Measurements from ENCODE around the gene ZNF776. TPM values are rescaled to one million over a fixed set of nuclear protein-coding genes. Genes with fewer than 3 reads are reported as not detected.
"Not testable (repeated sequence)": the region's sequence is repeated elsewhere in the genome, so short reads cannot be mapped to it uniquely, and the experiment has no call there.

ZNF776 gene
- total RNA-seq, 1 experiment from 2014 or later: 9.9 TPM

GRCh38 chr19:57786906-57787305 is 40.3 kb downstream of the ZNF776 start:
- peaks cover 7% of the 10 kb centered on the region for H3K9me3 Mint-ChIP-seq (ENCODE audit: unreplicated experiment)
- intact Hi-C loops (cut with micrococcal nuclease): no loop called here
- H3K36me3 Mint-ChIP-seq (ENCODE audit: insufficient read depth, unreplicated experiment): peaks cover 51% of the 10 kb centered on the region
- ChIA-PET POLR2A (interaction anchor here (0.6 kb wide), 2 partner anchors 28 to 245 kb away, joined by 3 to 4 read pairs; partner anchors contain the start of gene ZNF552), CTCF (no interaction called here)
- TF ChIP-seq, protein P1, sequence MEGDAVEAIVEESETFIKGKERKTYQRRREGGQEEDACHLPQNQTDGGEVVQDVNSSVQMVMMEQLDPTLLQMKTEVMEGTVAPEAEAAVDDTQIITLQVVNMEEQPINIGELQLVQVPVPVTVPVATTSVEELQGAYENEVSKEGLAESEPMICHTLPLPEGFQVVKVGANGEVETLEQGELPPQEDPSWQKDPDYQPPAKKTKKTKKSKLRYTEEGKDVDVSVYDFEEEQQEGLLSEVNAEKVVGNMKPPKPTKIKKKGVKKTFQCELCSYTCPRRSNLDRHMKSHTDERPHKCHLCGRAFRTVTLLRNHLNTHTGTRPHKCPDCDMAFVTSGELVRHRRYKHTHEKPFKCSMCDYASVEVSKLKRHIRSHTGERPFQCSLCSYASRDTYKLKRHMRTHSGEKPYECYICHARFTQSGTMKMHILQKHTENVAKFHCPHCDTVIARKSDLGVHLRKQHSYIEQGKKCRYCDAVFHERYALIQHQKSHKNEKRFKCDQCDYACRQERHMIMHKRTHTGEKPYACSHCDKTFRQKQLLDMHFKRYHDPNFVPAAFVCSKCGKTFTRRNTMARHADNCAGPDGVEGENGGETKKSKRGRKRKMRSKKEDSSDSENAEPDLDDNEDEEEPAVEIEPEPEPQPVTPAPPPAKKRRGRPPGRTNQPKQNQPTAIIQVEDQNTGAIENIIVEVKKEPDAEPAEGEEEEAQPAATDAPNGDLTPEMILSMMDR (IDR thresholded peaks at IDR 0.05; ENCODE audit: unreplicated experiment): no peak
- no peak overlapping the region for H3K4me3 Mint-ChIP-seq (ENCODE audit: unreplicated experiment)
- BruUV-seq (replicated peaks): no TSS peak
- peak overlapping the region; percentile 35 for H3K27ac Mint-ChIP-seq (ENCODE audit: low read depth, unreplicated experiment)
- no peaks in the 10 kb centered on the region for H3K27me3 Mint-ChIP-seq (ENCODE audit: insufficient read depth, unreplicated experiment)
- no peak for DNase-seq (ENCODE audit: unreplicated experiment)
- no peaks in the 10 kb centered on the region for H3K4me1 Mint-ChIP-seq (ENCODE audit: insufficient read depth, unreplicated experiment)

DNA sequence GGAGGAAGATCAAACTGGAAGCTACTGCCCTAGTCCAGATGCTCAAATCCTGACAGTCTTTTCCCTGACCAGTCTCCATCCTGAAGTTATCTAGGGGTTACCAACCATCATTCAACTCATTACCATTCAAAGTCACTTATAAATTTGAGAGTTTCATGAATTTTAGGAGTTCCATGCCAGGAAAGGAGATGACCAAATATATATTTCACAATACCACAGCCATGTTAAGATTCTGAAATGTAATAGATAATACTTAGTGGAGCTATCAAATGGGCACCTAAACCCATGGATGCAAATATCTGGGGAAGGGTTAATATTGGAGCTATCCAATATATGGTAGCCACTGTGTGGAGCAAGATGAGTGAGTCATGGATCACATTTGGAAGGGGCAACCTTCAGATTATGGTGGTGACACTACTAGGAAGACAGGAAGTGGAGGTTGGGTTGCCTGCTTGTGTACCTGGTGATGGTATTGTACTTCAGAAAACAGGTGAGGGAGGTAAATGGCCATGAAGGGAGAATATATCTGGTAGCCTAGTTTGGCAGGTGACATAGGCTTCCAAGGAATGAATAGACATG is 41.6 kb downstream of the ZNF776 start:
- H3K9me3 Mint-ChIP-seq (ENCODE audit: unreplicated experiment): peaks cover 7% of the 10 kb centered on the region
- H3K4me1 Mint-ChIP-seq (ENCODE audit: insufficient read depth, unreplicated experiment): no peaks in the 10 kb centered on the region
- TF ChIP-seq, protein P1 (IDR thresholded peaks at IDR 0.05; ENCODE audit: unreplicated experiment): no peak
- H3K27ac Mint-ChIP-seq (ENCODE audit: low read depth, unreplicated experiment): peak overlapping the region; percentile 44
- ChIA-PET POLR2A (interaction anchor here (1.0 to 1.3 kb wide), 2 partner anchors 16 to 19 kb away, joined by 3 to 4 read pairs; partner anchors contain the start of gene ZNF586), CTCF (interaction anchor here (0.6 to 0.7 kb wide), 2 partner anchors 9 to 567 kb away, joined by 3 to 4 read pairs; no protein-coding TSS in a partner anchor)
- no peaks in the 10 kb centered on the region for H3K27me3 Mint-ChIP-seq (ENCODE audit: insufficient read depth, unreplicated experiment)
- H3K36me3 Mint-ChIP-seq (ENCODE audit: insufficient read depth, unreplicated experiment): peaks cover 38% of the 10 kb centered on the region
- no peak for DNase-seq (ENCODE audit: unreplicated experiment)
- intact Hi-C loops (cut with micrococcal nuclease): no loop called here
- BruUV-seq (replicated peaks): no TSS peak
- no peak overlapping the region for H3K4me3 Mint-ChIP-seq (ENCODE audit: unreplicated experiment)

GRCh38 chr19:57789288-57789687 is 42.7 kb downstream of the ZNF776 start:
- TF ChIP-seq, protein P1 (IDR thresholded peaks at IDR 0.05; ENCODE audit: unreplicated experiment): no peak
- Mint-ChIP-seq H3K27ac (ENCODE audit: low read depth, unreplicated experiment) (no peak overlapping the region), H3K36me3 (ENCODE audit: insufficient read depth, unreplicated experiment) (peaks cover 34% of the 10 kb centered on the region), H3K27me3 (ENCODE audit: insufficient read depth, unreplicated experiment) (no peaks in the 10 kb centered on the region), H3K4me1 (ENCODE audit: insufficient read depth, unreplicated experiment) (no peaks in the 10 kb centered on the region), H3K4me3 (ENCODE audit: unreplicated experiment) (no peak overlapping the region), H3K9me3 (ENCODE audit: unreplicated experiment) (peaks cover 7% of the 10 kb centered on the region)
- DNase-seq (ENCODE audit: unreplicated experiment): no peak
- intact Hi-C loops (cut with micrococcal nuclease): no loop called here
- POLR2A ChIA-PET: no interaction called here
- no TSS peak for BruUV-seq (replicated peaks)
- CTCF ChIA-PET: no interaction called here

GRCh38 chr19:57796580-57796979 is 50.0 kb downstream of the ZNF776 start:
- BruUV-seq (replicated peaks); CTCF ChIA-PET; DNase-seq (ENCODE audit: unreplicated experiment); POLR2A ChIA-PET; H3K27ac Mint-ChIP-seq (ENCODE audit: low read depth, unreplicated experiment); H3K9me3 Mint-ChIP-seq (ENCODE audit: unreplicated experiment); intact Hi-C loops (cut with micrococcal nuclease); H3K27me3 Mint-ChIP-seq (ENCODE audit: insufficient read depth, unreplicated experiment); H3K4me3 Mint-ChIP-seq (ENCODE audit: unreplicated experiment): not testable (repeated sequence)
- peaks cover 25% of the 10 kb centered on the region for H3K36me3 Mint-ChIP-seq (ENCODE audit: insufficient read depth, unreplicated experiment)
- H3K4me1 Mint-ChIP-seq (ENCODE audit: insufficient read depth, unreplicated experiment): peaks cover 19% of the 10 kb centered on the region

Measured in MCF 10A (cell line).